GM18526 (cell line): ENCODE measurements around the gene DNAH5.

Experiments used
- POLR2A ChIP-seq: IDR thresholded peaks from 3 replicates; pipeline ENCODE4 v1.6.1; 2011; ENCODE audit not compliant: insufficient read length; ENCODE audit errors: extremely low read depth

DNAH5 gene

DNA sequence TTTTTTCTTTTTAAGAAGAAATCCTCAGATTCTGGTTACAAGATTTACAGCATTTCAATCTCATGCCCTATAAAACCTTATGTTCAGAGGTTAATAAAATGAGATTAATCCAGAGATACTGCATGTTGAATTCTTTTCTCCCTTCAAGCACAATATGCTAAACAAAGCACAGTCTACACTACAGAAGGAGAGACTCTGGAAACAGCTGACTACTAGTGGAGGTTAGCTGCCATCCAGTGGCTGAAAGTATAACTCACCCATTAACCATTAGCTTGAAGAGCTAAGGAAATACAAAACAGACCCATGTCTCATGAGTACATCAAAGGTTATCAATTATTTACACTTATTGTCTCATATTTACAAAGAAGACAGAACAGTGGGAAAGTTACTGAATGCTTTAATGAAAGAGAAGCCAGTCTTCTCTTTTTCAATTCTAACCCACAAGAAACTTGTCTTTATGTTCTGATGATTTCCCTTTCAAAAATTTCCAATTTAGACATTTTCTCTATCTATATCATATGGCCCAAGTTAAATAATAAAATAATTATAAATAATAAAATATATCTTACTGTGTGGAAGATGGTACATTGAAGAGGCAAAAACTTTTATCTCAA, 12.7 kb upstream of the DNAH5 start:
- TF ChIP-seq POLR2A, result no peak

DNA sequence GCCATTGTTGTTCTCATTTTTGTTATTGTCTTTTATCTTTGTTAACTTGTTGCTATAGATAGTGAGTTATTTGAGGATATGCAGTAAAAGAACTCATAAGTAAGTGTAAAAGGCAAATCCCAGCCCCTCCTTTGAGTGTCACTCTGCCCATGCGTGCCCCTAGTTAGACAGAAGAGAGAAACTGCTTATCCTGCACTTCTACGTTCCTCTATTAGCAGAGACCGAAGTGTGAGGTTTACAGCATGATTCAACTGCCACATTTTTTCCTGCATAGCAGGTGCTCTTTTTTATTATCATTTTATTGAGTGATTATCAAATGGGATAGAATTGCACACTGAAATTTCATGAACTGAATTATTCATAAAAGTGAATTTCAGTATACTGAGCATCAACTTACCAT, 12.0 kb upstream of the DNAH5 start:
- TF ChIP-seq POLR2A, result no peak

DNA sequence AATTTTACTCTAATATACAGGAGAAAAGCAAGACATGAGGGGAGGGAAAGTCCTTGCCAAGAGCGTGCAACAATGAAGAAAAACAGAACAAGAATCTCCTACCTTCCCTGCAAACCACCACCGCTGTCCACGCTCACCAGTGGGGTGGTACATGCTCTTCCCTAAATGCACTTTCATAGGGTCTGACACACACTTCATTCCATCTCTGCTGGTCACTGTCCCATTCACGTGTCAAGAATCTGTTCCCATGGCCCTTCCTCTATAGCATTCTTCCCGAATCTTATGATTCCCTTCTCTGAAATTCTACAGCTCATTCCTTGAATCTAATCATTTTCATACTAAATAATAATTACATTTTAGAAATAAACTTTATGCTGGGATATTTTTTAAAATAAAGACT, 11.4 kb upstream of the DNAH5 start:
- TF ChIP-seq POLR2A, result no peak

DNA sequence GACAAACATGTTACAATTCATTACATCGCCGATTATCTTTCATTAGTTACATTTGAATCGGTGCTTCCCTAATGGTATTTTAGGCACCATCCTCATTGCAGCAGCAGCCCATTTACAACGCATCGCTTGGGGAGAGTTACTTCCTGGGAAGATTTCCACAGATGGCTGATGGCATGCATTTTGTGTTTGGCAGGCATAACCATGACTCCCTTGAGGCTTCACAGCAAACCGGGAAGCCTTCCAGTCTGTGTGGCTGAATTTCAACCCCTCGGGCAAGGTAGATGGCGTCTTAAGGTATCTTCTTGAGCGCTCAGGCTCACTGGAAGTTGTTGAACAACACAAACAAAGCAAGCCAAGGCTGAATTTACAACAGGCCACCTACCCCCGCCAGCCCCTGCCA, 1.6 kb upstream of the DNAH5 start:
- no peak for TF ChIP-seq POLR2A

DNA sequence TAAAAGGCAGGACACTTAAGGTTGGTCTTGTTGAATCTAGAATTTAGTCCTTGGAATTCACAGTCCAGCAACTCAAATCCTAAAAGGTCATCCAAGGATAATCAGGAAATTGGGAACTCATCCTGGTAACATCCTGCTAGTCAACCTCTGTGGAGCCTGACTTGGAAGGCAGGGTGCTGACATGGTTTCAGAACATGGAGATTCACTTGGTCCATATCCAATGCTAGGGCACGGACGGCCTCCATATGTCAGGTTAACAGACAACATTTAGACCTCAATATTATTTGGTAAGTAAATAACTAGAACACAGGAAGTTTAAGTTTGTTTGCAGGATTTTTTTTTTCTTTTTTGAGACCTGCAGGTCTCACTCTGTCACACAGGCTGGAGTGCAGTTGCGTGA, 783 bp upstream of the DNAH5 start:
- no peak for TF ChIP-seq POLR2A

DNA sequence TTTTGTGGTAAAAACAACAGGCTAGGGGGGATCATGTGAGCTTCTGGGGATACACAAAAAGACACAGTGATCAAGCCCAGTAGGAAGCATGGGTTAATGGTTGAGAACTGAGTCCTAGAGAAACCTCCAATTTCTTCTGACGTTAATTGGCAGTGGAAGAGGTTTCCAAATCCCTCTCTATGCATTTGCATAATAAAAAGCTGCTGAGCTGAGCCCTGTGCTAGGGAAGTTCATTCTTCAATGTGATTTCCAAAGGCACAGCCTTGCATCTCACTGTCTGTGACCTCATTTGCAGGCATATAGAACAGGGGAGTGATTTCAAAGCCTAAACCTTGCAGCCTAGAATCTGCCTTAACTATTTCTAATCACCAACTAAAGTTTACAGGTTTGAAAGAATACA, 812 bp downstream of the DNAH5 start:
- no peak for TF ChIP-seq POLR2A

DNA sequence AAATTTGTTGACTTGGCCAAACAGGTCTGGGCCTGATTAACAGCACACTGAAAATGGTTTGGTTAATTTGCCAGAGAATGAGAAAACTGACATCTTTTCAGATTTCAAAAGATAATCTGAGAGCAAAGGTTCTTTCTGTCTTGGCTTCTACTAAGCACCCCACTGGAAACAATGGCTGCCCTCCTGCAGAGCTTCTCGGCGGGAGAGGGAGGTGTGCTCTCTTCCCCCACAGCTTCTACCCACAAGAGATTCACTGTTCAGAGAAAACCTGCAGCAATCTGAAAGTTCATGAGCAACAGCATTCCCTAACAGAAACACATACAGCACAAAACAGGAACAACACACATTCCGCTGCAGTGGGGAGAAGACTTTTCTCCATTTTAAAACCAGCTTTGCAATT, 3.0 kb downstream of the DNAH5 start:
- TF ChIP-seq POLR2A, result no peak

DNA sequence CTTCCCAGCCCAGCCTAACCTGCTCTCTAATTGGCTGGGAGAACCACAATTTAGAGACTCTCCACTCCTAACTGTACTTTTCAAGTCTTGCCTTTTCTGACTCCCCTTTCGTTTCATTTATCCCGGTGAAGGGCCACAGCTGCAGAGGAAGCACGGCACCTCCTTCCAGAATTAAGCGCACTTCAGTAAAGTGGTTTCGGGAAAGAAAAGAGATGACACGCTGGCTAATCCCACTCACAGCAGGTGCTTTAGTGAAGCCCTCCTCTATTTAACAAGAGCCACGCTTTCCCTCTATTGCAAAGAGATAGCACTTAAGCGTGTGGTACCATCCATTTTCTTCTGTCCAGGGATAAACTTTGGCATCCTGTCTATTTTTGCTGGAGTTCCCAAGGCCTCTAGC, 4.8 kb downstream of the DNAH5 start:
- TF ChIP-seq POLR2A, result no peak

DNA sequence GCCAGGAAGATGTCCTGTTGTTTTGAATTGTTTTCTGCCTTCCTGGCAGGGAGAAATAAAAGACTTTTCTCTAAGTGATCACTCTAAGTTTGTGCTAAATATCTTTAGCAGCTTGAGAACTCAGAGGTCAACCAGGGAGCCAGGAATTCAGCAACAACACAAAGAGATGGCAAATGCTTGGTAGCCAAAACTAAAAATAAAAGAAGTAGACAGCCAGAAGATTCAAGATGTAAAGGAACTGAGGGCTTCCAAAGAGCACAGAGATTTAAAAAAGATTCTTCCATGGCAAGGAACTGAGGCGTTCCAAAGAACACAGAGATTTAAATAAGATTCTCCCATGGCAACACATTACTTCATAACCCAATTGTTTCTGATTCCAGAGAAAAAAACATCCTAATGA, 9.6 kb downstream of the DNAH5 start:
- no peak for TF ChIP-seq POLR2A

DNA sequence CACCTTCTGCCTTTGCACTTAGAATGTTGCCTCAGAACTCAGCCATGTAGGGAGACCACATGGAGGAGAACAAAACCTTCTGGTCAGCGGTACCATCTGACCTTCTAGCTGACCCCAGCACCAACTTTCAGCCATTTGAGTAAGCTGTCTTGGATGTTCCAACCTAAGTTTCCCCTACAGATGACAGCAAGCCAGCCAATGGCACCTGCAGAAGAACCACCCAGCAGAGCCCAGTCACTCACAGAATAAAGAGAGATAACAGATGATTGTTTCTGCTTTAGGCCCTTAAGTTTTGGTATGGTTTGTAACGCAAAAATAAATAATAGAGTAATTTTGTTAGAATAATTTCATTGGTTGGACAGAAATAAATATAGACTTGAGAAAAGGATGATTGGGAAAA, 10.4 kb downstream of the DNAH5 start:
- no peak for TF ChIP-seq POLR2A

DNA sequence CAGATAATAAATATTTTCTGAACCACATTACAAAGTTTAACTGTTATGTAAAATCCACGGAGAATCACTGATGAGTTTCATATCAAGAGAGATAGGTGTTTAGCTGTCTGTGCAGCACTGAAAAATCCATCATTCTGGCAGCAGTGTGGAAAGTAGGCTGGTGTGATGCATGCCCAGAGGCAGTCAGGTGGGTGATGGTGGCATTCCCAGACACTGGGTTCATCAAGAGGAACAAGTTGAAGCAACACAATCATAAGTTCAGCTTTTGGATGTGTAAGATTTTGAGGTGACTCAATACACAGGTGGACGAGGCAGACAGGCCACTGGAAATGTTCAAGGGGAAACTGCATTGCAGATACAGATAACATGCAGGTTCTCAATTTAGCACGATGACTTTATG, 11.9 kb downstream of the DNAH5 start:
- no peak for TF ChIP-seq POLR2A

DNA sequence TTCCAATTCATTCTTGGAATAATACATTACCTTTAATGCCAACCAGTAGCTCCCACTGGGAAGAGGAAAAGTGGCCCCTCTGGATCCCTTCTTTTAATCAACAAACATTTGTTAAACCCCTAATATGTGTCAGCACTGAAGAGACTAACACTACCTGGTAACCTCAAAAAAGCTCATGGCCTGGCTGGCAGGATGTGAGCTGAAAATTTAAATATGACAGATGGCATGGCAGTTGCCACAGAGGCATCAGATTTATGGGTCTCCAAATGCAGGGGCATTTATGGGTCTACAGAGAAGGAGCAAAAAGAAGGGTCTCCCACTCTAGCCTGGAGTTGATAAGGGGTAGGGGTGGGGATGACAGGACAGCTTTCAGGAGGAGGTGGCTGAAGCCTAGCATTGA, 12.5 kb downstream of the DNAH5 start:
- TF ChIP-seq POLR2A, result no peak

DNA sequence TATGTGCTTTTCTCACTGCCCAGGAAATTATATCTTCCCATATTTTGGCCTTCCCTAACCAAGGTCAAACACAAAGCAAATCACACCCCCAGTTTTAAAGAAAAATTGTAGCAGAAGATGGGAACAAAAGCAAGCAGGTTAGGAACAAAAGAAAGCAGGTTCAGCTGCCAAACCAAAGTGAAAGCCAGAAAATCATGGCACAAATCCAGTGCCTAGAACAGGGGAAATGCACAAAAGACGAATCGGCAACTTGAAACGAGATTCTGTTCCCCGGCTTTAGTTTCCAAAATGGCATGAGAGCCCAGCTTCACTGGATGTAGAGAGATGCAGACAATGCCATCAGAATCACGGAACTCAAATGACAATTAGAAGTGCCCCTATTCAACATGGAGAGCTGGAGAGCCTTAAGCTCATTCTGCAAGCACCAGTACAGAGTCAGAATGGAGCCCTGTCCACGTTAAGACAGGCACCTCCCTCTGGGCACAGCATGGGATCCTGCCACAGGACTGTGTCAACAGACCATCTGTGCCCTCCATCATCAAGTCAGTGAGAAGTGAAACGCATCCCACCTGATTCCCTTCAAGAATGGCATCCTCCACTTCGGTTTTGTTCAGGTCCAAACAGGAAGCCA, 13.8 kb downstream of the DNAH5 start:
- TF ChIP-seq POLR2A, result no peak

DNA sequence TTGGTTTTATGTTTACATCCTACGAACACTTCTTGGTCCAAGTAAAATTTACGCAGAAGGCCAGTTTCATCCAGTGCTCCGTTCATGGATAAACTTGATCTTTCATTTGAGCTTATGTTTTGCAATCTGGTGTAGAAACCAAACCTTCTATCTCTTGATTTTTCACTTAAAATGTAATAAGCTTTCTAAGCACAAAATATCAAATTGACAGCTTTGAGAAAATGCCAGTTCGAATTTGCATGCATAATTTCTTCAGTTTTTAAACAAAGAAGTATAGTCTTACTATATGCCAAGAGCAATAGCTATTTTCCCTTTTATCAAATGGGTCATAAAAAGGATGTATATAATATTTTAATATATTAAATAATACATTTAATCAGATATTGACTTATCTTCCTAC, 17.8 kb downstream of the DNAH5 start:
- no peak for TF ChIP-seq POLR2A

DNA sequence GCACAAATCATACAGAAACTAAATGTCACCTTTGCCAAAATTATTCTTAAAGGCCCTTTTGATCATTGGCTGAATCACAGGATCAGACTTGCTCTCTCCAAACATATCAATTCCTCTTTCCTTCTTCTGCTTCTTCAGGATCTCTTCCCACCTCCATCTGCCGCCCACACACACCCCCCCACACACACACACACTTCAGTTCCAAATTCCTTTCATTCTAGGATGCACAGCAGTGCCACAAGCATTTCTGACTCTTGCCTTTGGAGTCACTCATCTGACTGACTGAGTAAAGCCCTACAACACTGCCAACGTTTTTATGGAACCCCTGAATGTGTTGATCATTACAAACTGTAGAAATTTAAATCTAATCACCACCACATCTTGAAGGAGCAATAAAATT, 22.9 kb downstream of the DNAH5 start:
- TF ChIP-seq POLR2A, result no peak

DNA sequence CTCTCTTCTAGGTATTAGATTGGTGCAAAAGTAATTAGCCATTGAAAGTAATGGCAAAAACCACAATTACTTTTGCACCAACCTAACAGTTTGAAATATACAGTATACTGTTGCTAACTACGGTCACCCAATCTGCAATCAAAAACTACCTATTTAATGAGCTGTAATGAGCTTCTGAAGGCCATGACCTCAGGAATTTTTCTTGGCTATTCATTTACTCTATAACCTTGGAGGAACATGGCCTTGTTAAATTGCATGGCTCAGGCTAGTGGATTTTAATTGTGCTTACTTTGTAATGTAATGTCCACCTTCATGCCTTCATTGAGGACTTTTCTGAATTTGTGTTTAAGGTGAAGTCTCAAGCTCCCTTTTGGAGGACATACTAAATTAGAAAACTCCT, 24.7 kb downstream of the DNAH5 start:
- no peak for TF ChIP-seq POLR2A

DNA sequence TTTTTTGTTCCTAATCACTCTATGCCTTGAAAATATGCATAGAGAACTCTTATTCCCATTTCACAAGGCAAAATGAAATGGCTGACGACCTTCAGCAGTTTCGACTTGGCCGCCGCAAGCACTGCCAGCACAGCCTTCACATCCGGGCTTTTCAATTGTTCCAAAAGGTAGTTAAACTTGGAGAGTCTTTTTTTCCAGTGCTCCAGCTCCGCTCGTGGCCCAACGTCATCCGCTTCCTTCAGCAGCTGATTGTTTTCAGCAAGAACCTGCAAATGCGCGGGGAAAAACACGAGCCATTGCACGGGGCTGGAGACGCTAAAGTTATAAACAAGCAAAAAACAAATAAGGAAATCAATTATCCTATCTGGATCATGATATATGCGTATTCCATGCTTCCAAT, 25.4 kb downstream of the DNAH5 start:
- TF ChIP-seq POLR2A, result no peak
